HS-27A (cell line): ENCODE measurements around the gene SLC37A1.

Experiments
- DNase-seq: peaks from one replicate; pipeline ENCODE4 v3.0.0-alpha.2; 2012; ENCODE audit warnings: low read depth, missing footprints

SLC37A1 gene

DNA sequence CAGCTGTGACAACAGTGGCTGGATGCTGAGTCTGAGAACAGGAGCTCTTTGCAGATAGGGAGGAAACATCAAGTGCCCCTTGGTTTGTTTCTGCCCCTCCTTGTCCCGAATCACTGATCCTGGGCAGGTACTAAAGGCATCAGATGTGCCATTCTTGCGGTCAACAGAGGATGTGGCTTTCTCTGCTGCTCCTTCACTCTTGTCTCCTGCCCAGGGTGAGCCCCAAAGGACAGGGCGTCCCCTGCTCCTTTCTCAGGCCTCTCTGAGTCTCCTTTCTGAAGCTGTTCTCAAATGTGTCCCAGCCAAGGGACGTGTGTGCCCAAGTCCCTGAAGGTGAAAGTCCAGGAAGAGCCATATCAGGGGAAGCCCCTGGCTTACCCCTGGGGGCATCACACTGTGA is 31.7 kb downstream of the SLC37A1 start:
- no peak for DNase-seq

DNA sequence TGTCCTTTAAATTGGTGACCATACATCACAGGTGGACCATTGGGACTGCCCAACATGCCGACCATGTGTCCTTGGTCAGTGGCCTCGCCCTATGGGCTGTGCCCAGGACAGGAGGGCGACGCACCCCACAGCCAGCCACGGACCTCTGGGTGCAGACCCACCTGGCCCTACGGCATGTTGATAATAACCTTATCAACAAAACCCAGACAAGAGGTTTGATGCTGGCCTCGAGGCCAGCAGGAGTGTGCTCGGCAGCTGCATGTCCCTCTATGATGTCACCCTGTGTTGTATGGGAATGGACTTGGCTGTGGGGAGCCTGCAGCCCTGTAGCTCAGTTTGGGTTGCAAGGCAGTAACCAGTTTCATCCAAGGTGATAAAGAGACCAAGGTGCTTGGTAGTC is 32.1 kb downstream of the SLC37A1 start:
- DNase-seq: no peak

DNA sequence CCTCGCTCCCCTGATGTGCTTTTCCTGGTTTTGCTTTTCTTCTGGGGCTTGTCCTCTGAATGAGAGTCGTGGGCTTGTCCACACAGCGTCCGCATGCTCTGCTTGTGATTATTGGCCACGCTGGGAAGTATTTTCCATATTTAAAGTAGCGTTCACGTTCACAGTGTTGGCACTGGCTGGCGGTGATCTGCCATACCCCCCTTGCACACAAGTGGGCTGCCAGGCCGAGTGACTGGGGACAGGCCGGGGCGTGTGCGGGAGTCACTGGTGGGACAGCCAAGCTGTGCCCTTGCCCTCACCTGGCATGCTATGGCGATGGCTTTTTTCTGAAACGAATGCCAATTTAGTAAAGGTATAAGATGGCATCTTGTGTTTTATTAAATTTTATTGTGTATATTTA is 32.8 kb downstream of the SLC37A1 start:
- DNase-seq: no peak

DNA sequence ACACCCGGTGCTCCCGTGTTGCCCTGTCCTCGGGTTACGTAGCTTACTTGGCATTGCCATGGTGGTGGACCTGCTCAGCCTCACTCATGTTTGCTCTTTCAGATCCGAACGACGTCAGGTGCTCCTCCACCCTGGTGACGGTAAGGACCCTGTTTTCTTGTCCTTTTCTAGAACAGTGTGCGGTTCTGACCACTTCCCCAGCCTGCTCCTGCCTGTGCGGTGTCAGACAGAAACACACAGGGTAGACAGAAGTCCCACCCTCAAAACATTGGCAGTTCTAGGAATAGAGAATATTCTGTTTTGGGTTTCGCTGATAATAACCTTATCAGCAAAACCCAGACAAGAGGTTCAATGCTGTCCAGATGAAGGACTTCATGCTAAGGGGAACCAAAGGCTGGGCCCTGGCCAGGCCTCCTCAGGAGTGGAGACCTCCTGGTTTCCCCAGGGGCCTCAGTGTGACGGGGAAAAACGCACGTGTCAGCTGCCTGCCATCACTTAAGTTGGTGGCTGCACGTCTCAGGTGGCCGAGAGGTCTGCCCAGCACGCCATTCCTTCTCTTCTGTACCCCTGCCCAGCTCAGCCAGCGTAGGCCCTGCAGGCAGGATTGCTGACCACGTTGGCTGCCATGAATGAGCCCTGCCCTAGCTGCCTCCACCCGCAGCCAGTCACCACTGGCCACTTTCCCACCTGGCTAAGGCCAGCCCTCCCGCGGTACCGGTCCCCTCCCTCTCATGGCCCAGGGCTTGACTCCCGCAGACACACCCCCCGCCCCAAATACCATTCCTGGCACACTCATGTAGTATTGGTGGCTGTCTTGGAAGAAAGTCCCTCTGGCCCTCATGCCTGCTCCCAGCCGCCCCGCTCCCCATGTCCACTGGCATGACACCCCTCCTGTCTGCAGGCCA is 33.6 kb downstream of the SLC37A1 start:
- DNase-seq: no peak

DNA sequence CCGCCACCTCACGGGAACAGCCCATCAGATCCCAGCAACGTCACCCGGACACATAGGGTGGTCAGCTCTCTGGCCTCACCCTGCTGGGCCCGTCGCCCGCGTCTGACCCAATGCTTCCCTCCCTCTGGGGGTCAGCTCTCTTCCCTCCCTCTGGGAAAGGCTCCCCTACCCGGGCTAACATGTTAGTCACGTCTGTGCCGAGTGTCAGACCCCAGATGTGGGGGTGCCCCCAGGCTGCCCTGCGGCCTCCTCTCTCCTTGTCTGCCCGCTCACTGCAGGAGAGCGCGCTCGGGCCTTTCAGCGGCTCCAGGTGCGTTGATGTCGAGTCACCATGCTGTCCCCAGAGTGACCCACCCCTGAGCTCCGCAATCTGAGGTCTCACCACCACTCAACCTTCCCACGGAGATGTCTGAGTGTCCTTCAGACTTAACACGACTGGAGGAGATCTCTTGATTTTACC is 34.3 kb downstream of the SLC37A1 start:
- no peak for DNase-seq

DNA sequence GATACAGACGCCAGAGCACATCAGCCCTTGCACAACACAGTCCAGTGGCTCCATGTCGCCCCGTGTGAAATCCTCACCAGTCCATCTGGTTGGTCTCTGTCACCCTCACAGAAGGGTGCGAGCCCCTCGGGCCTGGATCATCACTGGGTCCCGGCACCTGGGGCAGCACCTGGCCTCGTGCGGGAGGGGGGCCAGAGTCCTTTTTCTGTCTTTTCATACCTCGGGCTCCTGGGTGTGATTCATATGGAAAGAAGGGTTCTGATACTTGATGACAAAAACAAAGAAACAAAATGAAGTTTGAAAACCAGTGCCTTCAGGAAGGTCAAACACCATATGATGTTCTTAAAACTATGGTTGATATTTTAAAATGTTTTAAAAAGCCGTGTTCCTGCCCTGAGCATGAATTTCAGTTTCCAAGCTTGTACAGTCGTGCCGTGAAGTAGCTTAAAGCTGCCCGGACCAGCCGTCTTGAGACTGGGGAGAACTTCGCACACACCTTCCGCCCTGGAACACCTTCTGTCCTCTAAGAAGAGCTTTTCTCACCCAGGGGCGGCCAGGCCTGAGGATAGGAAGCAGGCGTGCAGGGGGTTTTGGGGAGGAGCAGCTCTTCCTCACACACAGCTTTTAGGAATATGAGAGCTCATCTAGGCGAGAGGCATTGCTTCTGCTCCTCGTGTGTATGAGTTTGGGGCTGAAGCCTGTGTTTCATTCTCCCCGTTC is 35.2 kb downstream of the SLC37A1 start:
- no peak for DNase-seq

DNA sequence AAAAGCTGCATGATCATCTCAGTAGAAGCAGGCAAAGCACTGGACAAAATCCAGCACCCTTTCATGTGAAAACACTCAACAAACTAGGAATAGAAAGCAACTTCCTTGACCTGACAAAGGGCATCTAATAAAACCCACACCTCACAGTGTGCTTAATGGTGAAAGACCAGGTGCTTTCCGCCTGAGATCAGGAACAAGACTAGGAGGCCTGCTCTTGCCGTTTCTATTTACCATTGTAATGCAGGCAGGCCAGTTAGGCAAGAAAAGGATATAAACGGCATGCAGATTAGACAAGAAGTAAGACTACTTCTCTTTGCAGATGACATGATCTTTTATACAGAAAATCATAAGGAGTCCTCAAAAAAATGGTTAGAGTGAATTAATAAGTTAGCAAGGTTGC is 37.2 kb downstream of the SLC37A1 start:
- DNase-seq: no peak

DNA sequence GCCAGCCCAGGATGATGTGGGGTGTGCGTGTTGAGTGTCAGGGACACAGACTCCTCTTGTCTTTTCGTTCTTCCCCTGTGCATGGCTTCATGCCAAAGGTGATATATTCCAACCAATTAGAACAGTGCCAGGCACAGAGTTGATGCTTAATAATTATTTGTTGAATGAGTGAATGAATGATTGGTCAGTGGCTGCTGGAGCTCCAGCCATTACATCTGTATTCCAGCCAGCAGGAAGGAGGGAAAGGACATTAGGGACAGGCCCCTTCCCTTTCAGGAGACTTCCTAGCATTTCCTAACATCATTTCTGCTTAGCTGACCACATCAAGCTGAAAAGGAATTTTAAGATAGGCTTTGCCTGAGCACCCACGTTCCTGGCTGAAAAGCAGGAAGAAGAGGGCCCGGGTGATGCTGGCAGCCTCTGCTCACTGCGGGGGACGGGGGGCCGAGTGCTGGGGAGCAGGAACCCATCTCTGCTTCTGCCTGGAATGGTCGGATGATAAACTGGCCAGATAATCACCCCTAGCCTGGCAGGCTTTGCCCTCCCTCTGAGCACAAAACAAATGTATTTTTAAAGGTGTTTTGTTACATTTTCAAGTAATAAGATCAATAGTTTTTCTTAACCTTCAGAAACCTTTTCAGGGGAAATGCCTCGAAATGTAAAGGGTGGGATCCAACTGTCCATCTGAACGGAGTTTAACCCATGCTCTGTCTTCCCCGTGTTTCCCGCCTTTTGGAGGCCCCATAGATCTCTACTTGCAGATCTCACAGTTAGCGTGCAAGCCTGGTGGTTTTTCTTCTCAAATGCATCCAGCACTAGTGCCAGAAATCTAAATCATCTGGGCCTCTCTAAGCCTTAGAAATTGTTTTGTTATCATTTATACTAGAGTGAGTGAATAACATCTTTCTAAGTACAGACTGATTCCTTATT is 39.0 kb downstream of the SLC37A1 start:
- no peak for DNase-seq

DNA sequence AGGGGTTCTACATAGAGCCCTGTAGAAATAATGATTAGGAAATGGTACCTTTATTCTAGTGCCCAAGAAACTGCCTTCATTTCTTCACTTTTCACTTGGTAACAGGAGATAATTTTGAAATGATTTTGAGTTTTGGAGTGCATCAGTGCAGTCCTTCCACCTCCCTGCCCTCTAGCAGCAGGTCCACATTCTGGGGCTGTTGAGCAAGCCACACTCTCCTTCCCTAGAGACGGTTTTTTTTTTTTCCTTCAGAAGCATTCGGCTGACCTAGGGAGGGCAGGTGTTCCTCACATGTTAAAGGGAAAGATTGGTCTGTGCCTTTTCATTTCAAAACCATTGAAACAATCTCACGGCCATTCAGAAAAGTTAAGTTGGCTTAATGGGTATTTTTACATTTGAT is 39.8 kb downstream of the SLC37A1 start:
- DNase-seq: no peak

DNA sequence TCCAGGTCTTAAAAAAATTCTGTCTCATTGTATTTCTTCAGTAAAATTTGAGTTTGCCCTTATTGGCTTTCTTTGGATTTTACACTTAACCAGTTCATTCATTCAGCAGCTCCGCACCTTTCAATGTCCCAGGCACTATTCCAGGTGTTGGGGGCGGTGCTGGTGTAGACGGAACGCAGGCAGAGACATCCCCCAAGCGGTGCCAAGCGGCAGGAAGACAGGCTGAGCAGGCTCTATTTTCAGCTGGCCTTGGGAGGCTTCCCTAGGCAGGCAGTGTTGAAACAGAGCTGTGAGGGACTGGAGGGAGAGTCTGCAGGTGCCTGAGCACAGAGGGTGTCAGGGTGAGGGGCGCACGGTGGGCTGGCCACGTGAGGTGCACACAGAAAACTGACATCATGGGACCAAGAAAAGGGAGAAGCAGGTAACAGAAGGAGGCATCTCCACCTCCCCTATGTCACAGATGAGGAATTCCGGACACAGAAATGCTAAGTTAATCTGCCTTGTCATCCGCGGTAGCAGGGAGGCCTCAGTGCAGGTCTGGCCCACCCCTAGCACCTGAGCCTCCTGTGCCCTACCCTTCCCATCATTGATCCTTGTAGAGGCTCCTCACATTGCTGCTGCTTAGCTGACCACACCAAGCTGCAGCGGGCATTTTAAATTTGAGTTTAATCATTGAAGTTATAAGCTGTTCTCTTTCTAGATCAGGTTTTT is 40.8 kb downstream of the SLC37A1 start:
- no peak for DNase-seq

DNA sequence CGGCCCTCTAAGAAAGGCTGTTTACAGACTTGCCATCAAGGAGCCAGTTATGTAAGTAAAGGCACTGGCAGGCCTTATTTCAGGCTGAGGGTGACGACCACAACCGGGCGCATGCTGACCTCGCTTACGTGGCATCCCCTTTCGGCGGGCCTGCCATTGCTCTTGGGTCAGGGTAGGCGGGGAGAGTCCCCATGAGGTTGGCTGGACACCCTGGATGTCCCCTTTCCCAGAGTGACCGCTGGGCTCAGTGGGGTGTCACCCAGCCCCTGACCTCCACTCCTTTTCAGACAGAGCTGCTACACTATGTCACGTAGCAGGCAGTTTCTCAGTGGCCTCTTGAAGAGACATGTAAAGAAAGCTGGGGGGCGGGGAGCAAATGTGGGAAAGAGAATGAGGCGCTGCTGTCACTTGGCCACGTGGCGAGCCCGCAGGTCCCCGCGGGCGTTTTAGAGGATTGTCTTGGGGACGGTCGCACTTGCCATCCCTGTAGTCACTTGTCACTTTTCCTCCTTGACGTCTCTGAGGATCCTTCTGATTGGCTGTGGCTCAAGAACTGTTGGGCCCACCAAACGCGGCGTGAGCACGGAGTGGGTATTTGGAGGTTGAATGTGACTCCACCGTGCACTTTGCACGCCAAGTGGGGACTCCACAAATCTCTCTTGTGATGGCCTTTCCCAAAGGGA is 42.2 kb downstream of the SLC37A1 start:
- no peak for DNase-seq

DNA sequence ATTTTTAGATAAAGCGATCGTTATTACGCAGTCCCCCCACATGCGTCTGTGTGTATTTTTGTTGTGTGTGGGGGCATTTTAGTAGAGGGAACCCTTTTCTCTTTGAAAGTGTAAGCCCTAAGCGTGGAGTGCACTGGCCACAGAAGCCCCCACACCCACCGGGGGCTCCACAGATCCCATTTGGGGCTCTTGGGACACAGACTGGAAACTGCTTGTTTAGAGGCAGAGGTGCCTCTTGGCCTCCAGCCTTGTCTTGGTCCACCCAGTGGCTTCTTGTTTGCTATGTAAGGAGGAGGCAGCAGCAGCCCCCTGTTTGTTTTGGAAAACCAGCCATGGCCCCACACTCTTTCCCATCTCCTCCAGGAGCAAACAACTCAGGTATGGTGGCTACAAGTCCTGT is 42.8 kb downstream of the SLC37A1 start:
- DNase-seq: no peak

DNA sequence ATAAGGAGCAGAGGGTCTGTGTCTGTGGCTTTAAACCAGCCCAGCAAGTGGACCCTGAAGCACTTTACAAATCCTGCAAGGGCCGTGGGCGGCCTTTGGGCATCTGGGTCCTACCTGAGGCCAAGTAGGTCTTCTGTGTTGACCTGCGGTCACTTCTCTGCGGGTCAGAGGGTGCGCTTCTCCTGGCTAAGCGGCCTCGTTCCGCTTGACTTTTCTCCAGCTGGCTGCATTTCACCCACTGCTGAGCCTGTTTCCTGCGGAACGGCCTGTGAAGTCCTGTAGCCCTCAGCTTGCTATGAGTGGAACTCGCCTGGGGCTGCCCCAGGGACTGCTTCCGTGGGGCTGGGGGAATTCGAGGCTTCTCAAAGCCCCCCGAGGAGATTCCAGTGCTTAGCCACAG is 43.3 kb downstream of the SLC37A1 start:
- DNase-seq: no peak

DNA sequence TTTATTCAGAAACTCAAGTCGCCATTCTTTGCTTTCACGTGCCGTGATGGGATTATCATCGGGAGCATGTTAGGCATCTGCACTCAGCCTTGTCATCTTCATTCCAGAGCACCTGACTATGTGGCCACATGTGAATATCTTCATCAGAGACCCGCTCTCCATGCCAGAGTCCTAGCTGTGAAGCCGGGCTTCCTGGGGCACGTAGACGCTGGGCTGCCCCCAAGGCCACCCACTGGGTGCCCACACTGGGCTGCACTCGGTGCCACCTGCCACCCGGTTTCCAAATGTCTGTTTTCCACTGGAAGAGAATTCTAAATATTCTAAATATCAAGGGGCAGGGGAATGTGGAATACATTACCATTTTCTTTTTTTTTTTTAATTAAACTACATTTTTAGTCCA is 43.8 kb downstream of the SLC37A1 start:
- no peak for DNase-seq

DNA sequence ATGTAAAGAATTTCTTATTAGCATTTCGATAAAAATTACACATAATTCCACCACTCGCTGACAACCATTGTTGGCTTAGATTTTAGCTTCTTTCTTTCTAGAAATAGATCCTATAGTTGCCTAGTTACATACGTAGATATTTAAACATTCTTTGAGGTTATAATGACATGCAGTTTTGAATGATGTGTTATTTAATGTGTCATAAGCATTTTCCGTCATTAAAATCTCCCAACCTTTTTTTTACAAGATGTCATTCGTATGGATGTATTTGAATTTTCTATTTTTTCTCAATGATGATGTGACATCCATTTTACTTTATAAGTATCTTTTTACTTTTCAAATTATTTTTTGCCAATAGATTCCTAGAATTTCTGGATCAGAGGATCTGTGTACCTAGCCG is 44.7 kb downstream of the SLC37A1 start:
- no peak for DNase-seq

DNA sequence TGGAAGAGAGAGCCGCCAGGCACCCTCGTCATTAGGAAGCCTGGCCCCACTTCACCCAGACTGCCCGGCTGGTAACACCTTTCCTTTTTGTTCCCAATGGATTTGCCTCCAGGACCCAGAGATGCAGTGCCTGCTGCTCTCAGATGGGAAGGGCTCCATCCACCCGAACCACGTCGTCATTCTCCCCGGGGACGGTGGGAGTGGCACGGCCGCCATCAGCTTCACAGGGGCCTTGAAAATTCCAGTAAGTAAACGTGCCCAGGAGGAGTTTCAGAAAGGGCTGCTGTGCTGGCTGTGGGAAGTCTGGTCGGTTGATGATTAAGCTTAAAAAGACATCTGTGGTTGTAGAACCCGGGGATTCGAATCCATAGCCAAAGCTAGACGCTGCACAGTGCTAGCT is 45.2 kb downstream of the SLC37A1 start:
- DNase-seq: no peak

DNA sequence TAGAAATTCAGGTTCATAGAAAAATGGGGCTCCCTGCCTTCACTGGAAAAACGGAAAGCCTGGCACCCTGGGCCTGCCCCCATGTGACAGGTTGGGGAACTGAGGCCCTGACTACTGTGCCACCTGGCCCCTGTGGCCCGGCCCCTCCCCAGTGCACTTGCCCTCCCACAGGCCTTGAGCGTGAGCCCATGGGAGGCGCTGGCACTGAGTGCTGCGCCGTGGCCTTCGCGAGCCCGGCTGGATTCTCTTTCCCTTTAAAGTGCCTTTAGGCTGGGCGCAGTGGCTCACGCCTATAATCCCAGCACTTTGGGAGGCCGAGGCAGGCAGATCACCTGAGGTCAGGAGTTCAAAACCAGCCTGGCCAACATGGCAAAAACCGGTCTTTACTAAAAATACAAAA is 45.7 kb downstream of the SLC37A1 start:
- no peak for DNase-seq

DNA sequence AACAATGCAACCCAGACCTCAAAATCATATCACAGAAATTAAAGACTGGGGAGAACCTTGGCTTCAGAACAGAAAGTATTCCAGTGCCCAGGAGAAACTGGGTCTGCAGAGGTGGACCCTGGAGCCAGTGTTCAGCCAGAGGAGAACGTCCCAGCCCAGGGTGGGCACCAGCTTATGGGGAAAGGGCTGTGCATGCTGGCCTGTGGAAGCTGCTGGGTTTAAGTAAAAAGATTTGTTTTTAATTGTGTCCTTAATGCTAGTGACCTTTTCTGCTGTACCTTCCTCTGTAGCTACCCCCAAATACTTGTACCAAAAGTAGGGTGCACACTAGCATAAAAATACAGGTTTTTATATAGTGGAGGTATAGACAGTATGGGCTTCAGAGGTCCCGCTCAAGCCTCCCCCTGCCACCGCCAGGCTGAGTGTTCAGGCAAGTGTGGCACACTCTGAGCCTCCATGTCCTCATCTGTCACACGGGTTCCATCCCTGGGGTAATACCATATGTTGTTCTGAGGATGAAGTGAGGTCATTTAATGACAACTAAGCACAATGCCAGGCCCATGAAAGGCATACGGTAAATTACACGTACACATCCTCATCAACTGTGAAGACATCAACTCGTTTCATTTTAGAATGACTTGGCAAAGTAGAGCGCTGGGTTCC is 47.0 kb downstream of the SLC37A1 start:
- no peak for DNase-seq

DNA sequence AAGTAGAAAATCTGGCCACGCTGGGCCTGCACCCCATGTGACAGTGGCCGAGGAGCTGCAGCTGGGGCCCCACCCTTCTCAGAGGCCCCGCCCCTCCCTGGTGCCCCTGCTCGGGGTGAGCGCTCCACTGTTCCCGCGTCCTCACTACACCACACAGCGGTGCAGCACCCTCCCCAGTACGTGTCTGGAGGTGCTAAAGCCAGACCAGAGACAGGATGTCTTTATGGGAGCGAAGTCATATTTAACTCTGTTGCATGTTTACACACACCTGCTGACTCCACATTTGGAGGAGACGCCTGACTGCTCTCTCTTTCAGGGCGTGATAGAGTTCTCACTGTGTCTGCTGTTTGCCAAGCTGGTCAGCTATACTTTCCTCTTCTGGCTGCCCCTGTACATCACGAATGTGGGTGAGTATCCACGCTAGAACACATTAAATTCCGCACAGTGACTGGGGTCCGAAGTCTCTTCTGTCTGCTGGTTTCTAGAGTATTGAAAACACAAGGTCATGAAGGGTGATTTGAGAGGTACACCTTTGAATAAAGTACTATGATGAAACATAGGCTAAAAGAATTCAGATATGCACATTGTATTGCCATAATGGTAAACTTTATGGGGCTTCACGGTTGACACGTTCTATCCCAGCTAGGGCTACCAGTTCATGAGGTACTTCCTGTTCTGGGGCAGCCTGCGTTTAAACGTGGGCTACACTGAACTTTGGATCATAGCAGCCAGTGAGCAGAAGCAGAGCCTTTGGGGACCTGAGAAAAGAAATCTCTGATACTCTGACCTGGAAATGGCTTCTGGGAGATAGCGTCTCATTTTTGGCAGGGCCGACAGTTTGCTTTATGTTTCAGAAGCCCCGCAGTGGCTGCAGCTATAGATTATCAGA is 48.4 kb downstream of the SLC37A1 start:
- DNase-seq: no peak
